ENCODE measurements around the gene ACSL3. TPM values are rescaled to one million over a fixed set of nuclear protein-coding genes. Genes with fewer than 3 reads are reported as not detected.
A peak's percentile ranks its signal among the peaks of the same experiment; 100 is the strongest.

The ACSL3 gene
- total RNA-seq, 1 donor from 2014 or later = 107 TPM

- Mint-ChIP-seq H3K4me3 (ENCODE audit: unreplicated experiment) (no peak overlapping the region), H3K27me3 (ENCODE audit: low read depth) (no peaks in the 10 kb centered on the region), H3K36me3 (ENCODE audit: low read depth) (no peaks in the 10 kb centered on the region), H3K4me1 (ENCODE audit: low read depth) (peaks cover 62% of the 10 kb centered on the region), H3K27ac (ENCODE audit: unreplicated experiment) (peak overlapping the region; percentile 76), H3K9me3 (ENCODE audit: low read depth) (no peaks in the 10 kb centered on the region)
- TF ChIP-seq, protein P1, sequence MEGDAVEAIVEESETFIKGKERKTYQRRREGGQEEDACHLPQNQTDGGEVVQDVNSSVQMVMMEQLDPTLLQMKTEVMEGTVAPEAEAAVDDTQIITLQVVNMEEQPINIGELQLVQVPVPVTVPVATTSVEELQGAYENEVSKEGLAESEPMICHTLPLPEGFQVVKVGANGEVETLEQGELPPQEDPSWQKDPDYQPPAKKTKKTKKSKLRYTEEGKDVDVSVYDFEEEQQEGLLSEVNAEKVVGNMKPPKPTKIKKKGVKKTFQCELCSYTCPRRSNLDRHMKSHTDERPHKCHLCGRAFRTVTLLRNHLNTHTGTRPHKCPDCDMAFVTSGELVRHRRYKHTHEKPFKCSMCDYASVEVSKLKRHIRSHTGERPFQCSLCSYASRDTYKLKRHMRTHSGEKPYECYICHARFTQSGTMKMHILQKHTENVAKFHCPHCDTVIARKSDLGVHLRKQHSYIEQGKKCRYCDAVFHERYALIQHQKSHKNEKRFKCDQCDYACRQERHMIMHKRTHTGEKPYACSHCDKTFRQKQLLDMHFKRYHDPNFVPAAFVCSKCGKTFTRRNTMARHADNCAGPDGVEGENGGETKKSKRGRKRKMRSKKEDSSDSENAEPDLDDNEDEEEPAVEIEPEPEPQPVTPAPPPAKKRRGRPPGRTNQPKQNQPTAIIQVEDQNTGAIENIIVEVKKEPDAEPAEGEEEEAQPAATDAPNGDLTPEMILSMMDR (IDR thresholded peaks at IDR 0.05) = no peak
- no peak for DNase-seq (ENCODE audit: low spot score)
These were observed 22.6 kb downstream of the ACSL3 start for GRCh38 chr2:222883420-222883819.

DNA sequence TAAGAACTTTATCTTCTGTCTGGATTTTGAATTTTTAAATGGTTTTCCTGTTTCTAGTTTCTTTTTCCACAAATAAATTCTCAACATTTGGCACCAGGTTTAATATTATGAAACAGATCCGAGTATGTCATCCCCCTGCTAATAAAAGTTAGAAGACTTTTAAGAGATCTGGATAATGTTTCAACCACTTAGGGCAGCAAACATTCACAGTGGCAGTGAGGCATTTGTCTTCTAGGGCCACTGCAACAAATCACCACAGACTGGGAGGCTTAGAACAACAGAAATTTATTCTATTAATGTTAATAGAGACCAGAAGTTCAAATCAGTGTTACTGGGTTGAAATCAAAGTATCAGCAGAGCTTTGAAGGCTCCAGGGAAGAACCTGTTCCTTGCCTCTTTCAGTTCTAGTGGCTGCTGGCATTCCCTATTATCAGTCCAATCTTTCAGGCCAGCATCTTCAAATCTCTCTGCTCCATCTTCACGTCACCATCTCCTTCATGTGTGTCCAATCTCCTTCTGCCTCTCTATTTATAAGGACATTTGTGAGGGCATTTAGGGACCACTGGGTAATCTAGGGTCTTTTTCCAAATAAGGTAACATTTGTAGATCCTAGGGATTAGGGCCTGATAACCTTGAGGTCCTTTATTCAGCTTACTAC, 23.4 kb downstream of the ACSL3 start:
- Mint-ChIP-seq H3K27ac (ENCODE audit: unreplicated experiment) (peak overlapping the region; percentile 76), H3K27me3 (ENCODE audit: low read depth) (no peaks in the 10 kb centered on the region), H3K9me3 (ENCODE audit: low read depth) (no peaks in the 10 kb centered on the region), H3K4me3 (ENCODE audit: unreplicated experiment) (no peak overlapping the region), H3K36me3 (ENCODE audit: low read depth) (no peaks in the 10 kb centered on the region), H3K4me1 (ENCODE audit: low read depth) (peaks cover 58% of the 10 kb centered on the region)
- TF ChIP-seq, protein P1 (IDR thresholded peaks at IDR 0.05) = no peak
- DNase-seq (ENCODE audit: low spot score) = no peak

- Mint-ChIP-seq H3K27ac (ENCODE audit: unreplicated experiment) (peak overlapping the region; percentile 76), H3K9me3 (ENCODE audit: low read depth) (no peaks in the 10 kb centered on the region), H3K4me1 (ENCODE audit: low read depth) (peaks cover 58% of the 10 kb centered on the region), H3K27me3 (ENCODE audit: low read depth) (no peaks in the 10 kb centered on the region), H3K4me3 (ENCODE audit: unreplicated experiment) (no peak overlapping the region), H3K36me3 (ENCODE audit: low read depth) (no peaks in the 10 kb centered on the region)
- DNase-seq (ENCODE audit: low spot score) = no peak
- TF ChIP-seq, protein P1 (IDR thresholded peaks at IDR 0.05) = no peak
These were observed 24.1 kb downstream of the ACSL3 start for GRCh38 chr2:222884805-222885424.

GRCh38 chr2:222887124-222887523, 26.3 kb downstream of the ACSL3 start:
- TF ChIP-seq, protein P1 (IDR thresholded peaks at IDR 0.05) = no peak
- Mint-ChIP-seq H3K27ac (ENCODE audit: unreplicated experiment) (no peak overlapping the region), H3K36me3 (ENCODE audit: low read depth) (peaks cover 3% of the 10 kb centered on the region), H3K9me3 (ENCODE audit: low read depth) (no peaks in the 10 kb centered on the region), H3K27me3 (ENCODE audit: low read depth) (no peaks in the 10 kb centered on the region), H3K4me1 (ENCODE audit: low read depth) (peaks cover 69% of the 10 kb centered on the region), H3K4me3 (ENCODE audit: unreplicated experiment) (no peak overlapping the region)
- DNase-seq (ENCODE audit: low spot score) = no peak

DNA sequence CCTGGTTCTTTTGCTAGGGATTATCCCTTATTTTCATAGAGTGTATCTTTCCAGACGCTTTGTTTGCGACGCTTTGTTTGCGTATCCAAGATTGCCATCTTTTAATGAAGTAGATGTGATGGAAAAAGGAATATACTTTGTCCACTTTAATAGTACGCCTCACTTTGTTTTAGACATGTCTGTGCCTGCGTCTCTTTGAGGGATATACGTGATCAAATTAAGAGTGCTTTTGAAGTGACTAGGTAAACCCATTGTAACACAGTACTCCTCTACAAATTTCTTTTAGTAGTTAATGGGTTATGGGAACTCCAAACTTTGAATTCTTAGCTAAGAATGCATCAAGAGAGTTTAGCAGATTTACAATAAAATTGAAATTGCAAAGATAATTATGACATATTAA, 27.9 kb downstream of the ACSL3 start:
- TF ChIP-seq, protein P1 (IDR thresholded peaks at IDR 0.05) = no peak
- H3K4me1 Mint-ChIP-seq (ENCODE audit: low read depth) = peaks cover 77% of the 10 kb centered on the region
- no peak overlapping the region for H3K27ac Mint-ChIP-seq (ENCODE audit: unreplicated experiment)
- no peak overlapping the region for H3K4me3 Mint-ChIP-seq (ENCODE audit: unreplicated experiment)
- peaks cover 3% of the 10 kb centered on the region for H3K36me3 Mint-ChIP-seq (ENCODE audit: low read depth)
- H3K9me3 Mint-ChIP-seq (ENCODE audit: low read depth) = no peaks in the 10 kb centered on the region
- no peaks in the 10 kb centered on the region for H3K27me3 Mint-ChIP-seq (ENCODE audit: low read depth)
- DNase-seq (ENCODE audit: low spot score) = no peak

Measured in chondrocyte (in vitro differentiated cells).